H1 (cell line): Measurements from ENCODE around the gene CDH22. TPM values are rescaled to one million over a fixed set of nuclear protein-coding genes. Genes with fewer than 3 reads are reported as not detected.

Experiments used
- CTCF ChIA-PET: fragments of 300-600 bp; sonication (Branson Sonifier 250); formaldehyde crosslinking; loops from one replicate; lab custom pipeline; 2021; ENCODE audit not compliant: partially characterized antibody; lab: Charles Lee
- POLR2A ChIA-PET: fragments of 300-600 bp; sonication (Branson Sonifier 250); formaldehyde crosslinking; loops from one replicate; lab custom pipeline; 2021; ENCODE audit warnings: inconsistent platforms; ENCODE audit not compliant: partially characterized antibody; lab: Charles Lee
- DNase-seq, 2 experiments: peaks; one replicate each; pipeline versions ENCODE4 v3.0.0 to v3.0.0-alpha.2; 2010 to 2022; ENCODE audit warnings: low spot score in 2 of 2, low read depth in 1 of 2, mixed read lengths in 1 of 2
- FAIRE-seq: peaks from 2 replicates; lab custom pipeline; 2011; peaks lifted over from hg19 to GRCh38; lab: Jason Lieb, UNC
- H2AFZ ChIP-seq: 2 replicates; pipeline ENCODE4 v1.8.1; 2012; ENCODE audit warnings: low read length, inconsistent platforms
- H2AK5ac ChIP-seq: 2 replicates; pipeline ENCODE4 v1.6.1; 2013; ENCODE audit warnings: low read depth, low read length
- H2BK120ac ChIP-seq: replicated peaks from 2 replicates; pipeline ENCODE3; 2013; ENCODE audit warnings: low read depth, low read length, inconsistent platforms
- H2BK12ac ChIP-seq: 2 replicates; pipeline ENCODE4 v1.6.1; 2013; ENCODE audit warnings: low read depth, low read length
- H2BK15ac ChIP-seq: 2 replicates; pipeline ENCODE4 v1.6.1; 2013; ENCODE audit warnings: low read length
- H2BK20ac ChIP-seq: 2 replicates; pipeline ENCODE4 v1.6.1; 2013; ENCODE audit warnings: low read length
- H2BK5ac ChIP-seq: 2 replicates; pipeline ENCODE4 v1.6.1; 2013; ENCODE audit warnings: low read depth, low read length
- H3K14ac ChIP-seq: 2 replicates; pipeline ENCODE4 v1.6.1; 2013; ENCODE audit warnings: inconsistent platforms; ENCODE audit not compliant: insufficient read length
- H3K18ac ChIP-seq: 2 replicates; pipeline ENCODE4 v1.6.1; 2013; ENCODE audit warnings: low read length; ENCODE audit errors: extremely low read depth
- H3K23ac ChIP-seq: 2 replicates; pipeline ENCODE4 v1.6.1; 2013; ENCODE audit warnings: inconsistent platforms; ENCODE audit not compliant: insufficient read length
- H3K23me2 ChIP-seq: 2 replicates; pipeline ENCODE4 v1.6.1; 2013; ENCODE audit warnings: low read depth, low read length
- H3K27ac ChIP-seq: 2 replicates; pipeline ENCODE4 v1.6.1; 2011; ENCODE audit warnings: low read depth, low read length, inconsistent platforms
- H3K27me3 ChIP-seq, 4 experiments: replicated peaks in 1 of 4; 1 replicate in 1 of 4; 2 replicates in 3 of 4; pipeline versions ENCODE4 v1.6.1 to v1.8.1; 2011 to 2013; ENCODE audit warnings: low read length in 3 of 4, mild to moderate bottlenecking in 3 of 4, inconsistent platforms in 2 of 4, mixed read lengths in 2 of 4, moderate library complexity in 1 of 4; ENCODE audit not compliant: control insufficient read depth in 3 of 4, insufficient read depth in 3 of 4; ENCODE audit errors: extremely low read depth in 1 of 4
- H3K36me3 ChIP-seq, 4 experiments: 2 replicates each; pipeline versions ENCODE4 v1.6.1 to v1.8.1; 2011 to 2013; ENCODE audit warnings: mild to moderate bottlenecking in 4 of 4, low read length in 3 of 4, moderate library complexity in 2 of 4, control low read depth in 1 of 4, inconsistent platforms in 1 of 4; ENCODE audit not compliant: insufficient read depth in 4 of 4, control insufficient read depth in 2 of 4
- H3K4ac ChIP-seq: replicated peaks from 2 replicates; pipeline ENCODE3; 2013; ENCODE audit warnings: low read length, low read depth, mixed read lengths, inconsistent platforms; ENCODE audit not compliant: insufficient read length
- H3K4me1 ChIP-seq, 4 experiments: replicated peaks in 1 of 4; 1 replicate in 1 of 4; 2 replicates in 3 of 4; pipeline versions ENCODE4 v1.6.1 to v1.8.1; 2011 to 2013; ENCODE audit warnings: low read length in 3 of 4, inconsistent platforms in 2 of 4, mixed read lengths in 1 of 4; ENCODE audit not compliant: insufficient read depth in 4 of 4, control insufficient read depth in 3 of 4
- H3K4me2 ChIP-seq, 2 experiments: 2 replicates each; pipeline versions ENCODE4 v1.6.1 to v1.8.1; 2011 to 2013; ENCODE audit warnings: low read depth in 2 of 2, low read length in 2 of 2, control low read depth in 1 of 2, inconsistent platforms in 1 of 2, mild to moderate bottlenecking in 1 of 2; ENCODE audit not compliant: insufficient read depth in 1 of 2
- H3K4me3 ChIP-seq, 4 experiments: fragments of 200-600, 300-600 bp in 1 of 4; sonication (generic), shearing (Covaris generic), sonication (Bioruptor Twin) in 1 of 4; 2 replicates each; pipeline versions ENCODE4 v1.5.1 to v1.8.1; 2011 to 2016; ENCODE audit warnings: low read length in 4 of 4, low read depth in 3 of 4, control low read depth in 2 of 4, inconsistent platforms in 2 of 4, mild to moderate bottlenecking in 2 of 4, mixed read lengths in 1 of 4, moderate library complexity in 1 of 4; ENCODE audit not compliant: insufficient read depth in 2 of 4; ENCODE audit errors: extremely low read depth in 1 of 4
- H3K56ac ChIP-seq: replicated peaks from 2 replicates; pipeline ENCODE3; 2013; ENCODE audit warnings: low read depth, mild to moderate bottlenecking, mixed read lengths, low read length, inconsistent platforms; ENCODE audit not compliant: insufficient read length
- H3K79me1 ChIP-seq: 2 replicates; pipeline ENCODE4 v1.6.1; 2013; ENCODE audit warnings: low read depth, low read length, control low read depth
- H3K79me2 ChIP-seq, 2 experiments: 2 replicates each; pipeline versions ENCODE4 v1.6.1 to v1.8.1; 2012 to 2013; ENCODE audit warnings: low read length in 2 of 2, mild to moderate bottlenecking in 2 of 2, inconsistent platforms in 1 of 2; ENCODE audit not compliant: insufficient read depth in 2 of 2, control insufficient read depth in 1 of 2
- H3K9ac ChIP-seq, 4 experiments: replicated peaks in 1 of 4; 1 replicate in 1 of 4; 2 replicates in 3 of 4; pipeline versions ENCODE4 v1.6.1 to v1.8.1; 2011 to 2013; ENCODE audit warnings: low read depth in 3 of 4, low read length in 3 of 4, control low read depth in 2 of 4, mild to moderate bottlenecking in 2 of 4, moderate library complexity in 2 of 4, inconsistent platforms in 1 of 4; ENCODE audit errors: extremely low read depth in 1 of 4
- H3K9me3 ChIP-seq, 2 experiments: 2 replicates each; pipeline versions ENCODE4 v1.6.1 to v1.8.1; 2012 to 2013; ENCODE audit warnings: mild to moderate bottlenecking in 2 of 2, moderate library complexity in 2 of 2, control low read depth in 1 of 2, inconsistent platforms in 1 of 2, low read depth in 1 of 2, low read length in 1 of 2, mixed read lengths in 1 of 2; ENCODE audit not compliant: insufficient read depth in 2 of 2
- H4K20me1 ChIP-seq, 2 experiments: replicated peaks in 1 of 2; 2 replicates each; pipeline versions ENCODE3 to v1.8.1; 2011 to 2013; ENCODE audit warnings: inconsistent platforms in 2 of 2, low read length in 2 of 2, mild to moderate bottlenecking in 1 of 2; ENCODE audit not compliant: insufficient read depth in 2 of 2, control insufficient read depth in 1 of 2
- H4K5ac ChIP-seq: 2 replicates; pipeline ENCODE4 v1.6.1; 2013; ENCODE audit warnings: low read length, low read depth, mixed read lengths, inconsistent platforms; ENCODE audit not compliant: insufficient read length
- H4K8ac ChIP-seq: 2 replicates; pipeline ENCODE4 v1.8.0; 2013; ENCODE audit warnings: mild to moderate bottlenecking, moderate library complexity, low read length, inconsistent platforms; ENCODE audit not compliant: insufficient read depth; ENCODE audit errors: extremely low read depth
- H4K91ac ChIP-seq: replicated peaks from 2 replicates; pipeline ENCODE3; 2013; ENCODE audit warnings: low read length, mixed read lengths, inconsistent platforms; ENCODE audit not compliant: insufficient read length
- BRCA1 ChIP-seq: IDR thresholded peaks from 2 replicates; pipeline ENCODE4 v1.6.1; 2012; ENCODE audit warnings: low read depth, low read length, improper control_type of control experiment
- CREB1 ChIP-seq: IDR thresholded peaks from 2 replicates; pipeline ENCODE4 v1.6.1; 2012; ENCODE audit warnings: inconsistent platforms
- EGR1 ChIP-seq: IDR thresholded peaks from 2 replicates; pipeline ENCODE4 v1.6.1; 2011; ENCODE audit warnings: low read depth, low read length, borderline replicate concordance
- KDM4A ChIP-seq: IDR thresholded peaks from one replicate; pipeline ENCODE4 v1.7.1; 2012; ENCODE audit warnings: low read depth, mild to moderate bottlenecking, moderate library complexity, low read length, inconsistent platforms; ENCODE audit not compliant: severe bottlenecking
- KDM5A ChIP-seq: fragments of 200-600 bp; IDR thresholded peaks from 2 replicates; pipeline ENCODE4 v1.7.1; 2012; ENCODE audit warnings: mild to moderate bottlenecking, low read length, inconsistent platforms, mixed read lengths
- NANOG ChIP-seq: IDR thresholded peaks from 2 replicates; pipeline ENCODE4 v1.6.1; 2011; ENCODE audit warnings: low read length, low read depth, mild to moderate bottlenecking, inconsistent platforms; ENCODE audit not compliant: insufficient read depth, poor library complexity, severe bottlenecking
- NRF1 ChIP-seq: IDR thresholded peaks from 2 replicates; pipeline ENCODE4 v1.6.1; 2011; ENCODE audit warnings: mild to moderate bottlenecking, low read depth, low read length, improper control_type of control experiment
- RBBP5 ChIP-seq: IDR thresholded peaks from 2 replicates; pipeline ENCODE4 v1.7.1; 2012; ENCODE audit warnings: low read depth, mild to moderate bottlenecking, inconsistent platforms, low read length, moderate library complexity, borderline replicate concordance
- RNF2 ChIP-seq: fragments of 200-900, 300-1000 bp; sonication (generic); IDR thresholded peaks from 2 replicates; pipeline ENCODE4 v1.7.1; 2016; ENCODE audit warnings: borderline replicate concordance, low read depth, mild to moderate bottlenecking, antibody characterized with exemption, low read length; ENCODE audit not compliant: poor library complexity, severe bottlenecking; ENCODE audit errors: missing control alignments
- TAF1 ChIP-seq: IDR thresholded peaks from 2 replicates; pipeline ENCODE4 v1.6.1; 2011; ENCODE audit warnings: mild to moderate bottlenecking, low read depth, low read length
- TCF12 ChIP-seq: IDR thresholded peaks from 2 replicates; pipeline ENCODE4 v1.6.1; 2011; ENCODE audit warnings: low read depth, mild to moderate bottlenecking, low read length
- WGBS, 2 experiments: shearing (Covaris generic) in 1 of 2; methylation state at CpG; one replicate each; pipeline versions ENCODE4 v1.1.6 to v1.1.7; 2013 to 2015; ENCODE audit warnings: low lambda C conversion rate in 2 of 2, mixed read lengths in 2 of 2, inconsistent platforms in 1 of 2, low coverage in 1 of 2, missing lambda C conversion rate in 1 of 2; ENCODE audit not compliant: insufficient replicate concordance in 2 of 2, insufficient coverage in 1 of 2, insufficient read length in 1 of 2; ENCODE audit errors: extremely low coverage in 1 of 2, missing lambda C conversion rate in 1 of 2; 5-methylcytosine and 5-hydroxymethylcytosine counted together
- polyA plus RNA-seq, 7 experiments: library from polyadenylated mRNA; depleted of rRNA in 3 of 7; stranded (reverse) in 5 of 7; unstranded in 2 of 7; fragments of >200 nt in 5 of 7; fragments of 200-250 nt in 2 of 7; gene quantifications; 1 replicate in 5 of 7; 2 replicates in 1 of 7; 4 replicates in 1 of 7; pipeline versions ENCODE4 v1.2.1 to v1.2.3, GENCODE V29; 2011 to 2013; ENCODE audit warnings: missing spikeins in 2 of 7, mixed read lengths in 2 of 7
- total RNA-seq: library from RNA; stranded (reverse); fragmentation: NEBNext Ultra II Directional; extraction: Animal tissue kit (Norgen Biotek cat#: 25700); gene quantifications from 2 replicates; pipeline ENCODE4 v1.2.1, GENCODE V29; 2021

Gene CDH22
- total and polyA plus RNA-seq, 2 of the 8 experiments (the other 6 are each of a cell fraction or from before 2014, with no cell fraction given): 0.35 to 0.39 TPM

- FAIRE-seq: no peak
- Histone ChIP-seq H4K91ac (no peak overlapping the region), H2BK20ac (no peak overlapping the region), H4K8ac (peak overlapping the region; percentile 53; the same call in 1 of the 2 replicates), H3K23ac (no peak overlapping the region), H2BK15ac (no peak overlapping the region), H3K79me2 (no peaks in the 10 kb centered on the region), H2AFZ (no peak overlapping the region), H3K56ac (no peak overlapping the region), H3K27me3 (peaks cover 31 to 65% (median 58%) of the 10 kb centered on the region in 4 experiments), H3K4ac (no peak overlapping the region), H3K4me1 (peaks cover 0 to 7% (median 5%) of the 10 kb centered on the region in 4 experiments; a peak in 5 of 7 replicates), H3K18ac (no peak overlapping the region), H3K9ac (no peak overlapping the region), H3K27ac (no peak overlapping the region), H3K4me3 (peak overlapping the region; percentile 37 to 80 (median 44); a peak in 6 of 8 replicates), H3K9me3 (no peaks in the 10 kb centered on the region), H3K14ac (no peak overlapping the region), H3K79me1 (no peaks in the 10 kb centered on the region), H3K4me2 (peak overlapping the region; percentile 68 to 91), H2BK5ac (no peak overlapping the region), H4K5ac (no peak overlapping the region), H3K36me3 (no peaks in the 10 kb centered on the region), H2BK12ac (no peak overlapping the region), H3K23me2 (peaks cover 13% of the 10 kb centered on the region; the same call in 1 of the 2 replicates), H2AK5ac (no peak overlapping the region), H4K20me1 (peaks cover 2 to 9% of the 10 kb centered on the region in 2 experiments), H2BK120ac (peak overlapping the region; percentile 59)
- DNase-seq: no peak
- TF ChIP-seq TAF1 (no peak), EGR1 (no peak), KDM4A (no peak), NANOG (no peak), CREB1 (no peak), RBBP5 (no peak), NRF1 (no peak), TCF12 (no peak), RNF2 (no peak), KDM5A (no peak), BRCA1 (no peak)
- ChIA-PET POLR2A (interaction anchor here (1.0 to 2.4 kb wide), 5 partner anchors 8 to 49 kb away, joined by 3 to 9 read pairs (median 3); no protein-coding TSS in a partner anchor), CTCF (interaction anchor here (0.7 to 6.6 kb wide), 16 partner anchors 7 to 184 kb away, joined by 3 to 63 read pairs (median 4); no protein-coding TSS in a partner anchor)
- 64% methylated on average over 15 of the region's 16 CpGs; no CpG with 5 or more reads in 1 of the 2 experiments for WGBS, 2 experiments
Observed at GRCh38 chr20:46312945-46313861, 4.9 kb upstream of the CDH22 start.
